K562 (cell line): ENCODE measurements around the gene IL1B. TPM values are rescaled to one million over a fixed set of nuclear protein-coding genes. Genes with fewer than 3 reads are reported as not detected.
A peak's percentile ranks its signal among the peaks of the same experiment; 100 is the strongest.

Experiments
- ATAC-seq: fragments of 200-7000 bp; cut with Tn5 transposase; 3 replicates; pipeline ENCODE4 v1.9.1; 2020; ENCODE audit warnings: moderate library complexity
- BruUV-seq: library from RNA; stranded (reverse); fragments of 400-500 nt; replicated peaks from 2 replicates; lab custom pipeline; 2021; lab: Mats Ljungman, UMichigan
- CTCF ChIA-PET: fragments of 300-600 bp; formaldehyde crosslinking; extraction: SDS; loops from one replicate; lab custom pipeline; 2021; ENCODE audit warnings: low intra/inter-chr PET ratio; lab: Yijun Ruan, JAX
- POLR2A ChIA-PET: fragments of 300-600, 350-650 bp; sonication (Branson Sonifier 250); formaldehyde crosslinking; extraction: SDS; loops from one replicate; lab custom pipeline; 2021; ENCODE audit warnings: antibody characterized with exemption, inconsistent platforms; lab: Yijun Ruan, JAX
- DNase-seq, 4 experiments: peaks; one replicate each; pipeline versions ENCODE4 v3.0.0 to v3.0.0-alpha.2; 2011 to 2018; ENCODE audit warnings: low spot score in 3 of 4, mixed read lengths in 3 of 4; ENCODE audit errors: extremely low read depth in 1 of 4
- FAIRE-seq: peaks from 2 replicates; lab custom pipeline; 2011; peaks lifted over from hg19 to GRCh38; lab: Jason Lieb, UNC
- H2AFZ ChIP-seq: 2 replicates; pipeline ENCODE4 v1.6.0; 2011; ENCODE audit warnings: low read depth, low read length, control low read depth, inconsistent platforms
- H3K27ac ChIP-seq: fragments of 200-600 bp; 3 replicates; pipeline ENCODE4 v1.8.0; 2011; ENCODE audit warnings: low read depth, mild to moderate bottlenecking, control low read depth, inconsistent platforms, low read length, moderate library complexity, mixed read lengths; ENCODE audit errors: extremely low read depth
- H3K27me3 ChIP-seq, 2 experiments: fragments of 300-600 bp in 1 of 2; 2 replicates in 1 of 2; 3 replicates in 1 of 2; pipeline versions ENCODE4 v1.6.0 to v1.8.0; 2011; ENCODE audit warnings: inconsistent platforms in 2 of 2, low read length in 2 of 2, mild to moderate bottlenecking in 1 of 2, mixed read lengths in 1 of 2, moderate library complexity in 1 of 2; ENCODE audit not compliant: control insufficient read depth in 2 of 2, insufficient read depth in 2 of 2
- H3K36me3 ChIP-seq: fragments of 300-600 bp; 3 replicates; pipeline ENCODE4 v1.8.0; 2011; ENCODE audit warnings: mild to moderate bottlenecking, low read length, inconsistent platforms; ENCODE audit not compliant: control insufficient read depth, insufficient read depth
- H3K4me1 ChIP-seq, 2 experiments: fragments of 200-600 bp in 1 of 2; replicated peaks in 1 of 2; 2 replicates in 1 of 2; 3 replicates in 1 of 2; pipeline versions ENCODE4 v1.5.1 to v1.8.0; 2011; ENCODE audit warnings: inconsistent platforms in 2 of 2, low read length in 2 of 2, mild to moderate bottlenecking in 1 of 2, mixed read lengths in 1 of 2, moderate library complexity in 1 of 2; ENCODE audit not compliant: control insufficient read depth in 2 of 2, insufficient read depth in 2 of 2
- H3K4me2 ChIP-seq: 2 replicates; pipeline ENCODE4 v1.6.1; 2011; ENCODE audit warnings: low read length, control low read depth, inconsistent platforms, mixed read lengths; ENCODE audit not compliant: insufficient read depth
- H3K4me3 ChIP-seq: fragments of 200-600 bp; sonication (generic), shearing (Covaris generic); 2 replicates; pipeline ENCODE4 v1.5.1; 2016; ENCODE audit warnings: control low read depth, inconsistent platforms
- H3K79me2 ChIP-seq: fragments of 200-600 bp; 3 replicates; pipeline ENCODE4 v1.8.0; 2011; ENCODE audit warnings: low read length, inconsistent platforms; ENCODE audit not compliant: control insufficient read depth, insufficient read depth
- H3K9ac ChIP-seq, 2 experiments: 2 replicates each; pipeline versions ENCODE4 v1.6.0 to v1.6.1; 2011; ENCODE audit warnings: low read depth in 2 of 2, low read length in 2 of 2, control low read depth in 1 of 2, inconsistent platforms in 1 of 2, mild to moderate bottlenecking in 1 of 2, mixed read lengths in 1 of 2; ENCODE audit not compliant: insufficient read depth in 1 of 2
- H3K9me1 ChIP-seq: one replicate; pipeline ENCODE4 v1.6.0; 2011; ENCODE audit warnings: inconsistent platforms, mild to moderate bottlenecking, low read length, moderate library complexity; ENCODE audit not compliant: control insufficient read depth, insufficient read depth
- H3K9me3 ChIP-seq: replicated peaks from 2 replicates; pipeline ENCODE4 v1.5.1; 2011; ENCODE audit warnings: low read depth, low read length, inconsistent platforms; ENCODE audit not compliant: control insufficient read depth, insufficient read depth
- H4K20me1 ChIP-seq: replicated peaks from 2 replicates; pipeline ENCODE4 v1.6.1; 2011; ENCODE audit warnings: low read length, inconsistent platforms, mixed read lengths; ENCODE audit not compliant: control insufficient read depth, insufficient read depth
- BRD4 ChIP-seq: fragments of 200-600 bp; sonication (generic); IDR thresholded peaks from 2 replicates; pipeline ENCODE4 v1.6.1; 2017; ENCODE audit warnings: inconsistent platforms
- CSDE1 ChIP-seq, 2 experiments: fragments of 450-650 bp; IDR thresholded peaks; 2 replicates each; pipeline ENCODE4 v1.6.1; 2016; ENCODE audit warnings: mild to moderate bottlenecking in 1 of 2
- KAT8 ChIP-seq: fragments of 450-650 bp; IDR thresholded peaks from 2 replicates; pipeline ENCODE4 v1.6.1; 2016; ENCODE audit warnings: low read depth, mild to moderate bottlenecking
- MEF2D ChIP-seq: conservative IDR thresholded peaks from 2 replicates; pipeline ENCODE4 v1.6.1; 2016; ENCODE audit warnings: low read depth, missing genetic modification characterization, missing compliant biosample characterization
- PHB2 ChIP-seq: fragments of 450-650 bp; IDR thresholded peaks from 2 replicates; pipeline ENCODE4 v1.6.1; 2017; ENCODE audit warnings: low read depth
- PHTF2 ChIP-seq: fragments of 250-450 bp; sonication (Bioruptor Pico); IDR thresholded peaks from 2 replicates; pipeline ENCODE4 v1.5.0; 2021; ENCODE audit warnings: mild to moderate bottlenecking
- POLR2AphosphoS2 ChIP-seq: IDR thresholded peaks from 2 replicates; pipeline ENCODE4 v1.6.1; 2012; ENCODE audit warnings: low read length, improper control_type of control experiment
- SMAD1 ChIP-seq: fragments of 150-350 bp; IDR thresholded peaks from 2 replicates; pipeline ENCODE4 v1.6.1; 2014; ENCODE audit warnings: low read length, low read depth; ENCODE audit not compliant: partially characterized antibody
- SMARCE1 ChIP-seq: fragments of 450-650 bp; IDR thresholded peaks from 2 replicates; pipeline ENCODE4 v1.7.1; 2016; ENCODE audit warnings: mild to moderate bottlenecking
- SRSF3 ChIP-seq: fragments of 200-400 bp; formaldehyde crosslinking; IDR thresholded peaks from 2 replicates; pipeline ENCODE4 v1.6.1; 2016; ENCODE audit warnings: mild to moderate bottlenecking, low read length, moderate library complexity; ENCODE audit not compliant: insufficient read depth
- TFAM ChIP-seq: fragments of 250-450 bp; sonication (Bioruptor Pico); conservative IDR thresholded peaks from 2 replicates; pipeline ENCODE4 v1.5.0; 2021; ENCODE audit warnings: mild to moderate bottlenecking, moderate library complexity
- THRAP3 ChIP-seq: fragments of 450-650 bp; IDR thresholded peaks from 2 replicates; pipeline ENCODE4 v1.6.1; 2016; ENCODE audit warnings: mild to moderate bottlenecking, inconsistent platforms, borderline replicate concordance
- ZNF121 ChIP-seq: sonication (generic); formaldehyde crosslinking; conservative IDR thresholded peaks from 2 replicates; pipeline ENCODE4 v1.8.0; 2022; ENCODE audit warnings: missing genetic modification reagents
- ZNF561 ChIP-seq: fragments of 450-650 bp; formaldehyde crosslinking; conservative IDR thresholded peaks from 2 replicates; pipeline ENCODE4 v1.4.0; 2020; ENCODE audit warnings: mild to moderate bottlenecking, moderate library complexity
- ZNF77 ChIP-seq: fragments of 250-450 bp; sonication (Bioruptor Pico); IDR thresholded peaks from 2 replicates; pipeline ENCODE4 v1.5.0; 2020
- WGBS: fragments of 100-300 bp; shearing (Covaris generic); methylation state at CpG from one replicate; pipeline ENCODE4 v1.1.6; 2016; ENCODE audit warnings: low coverage, mixed read lengths; ENCODE audit not compliant: insufficient coverage; ENCODE audit errors: missing lambda C conversion rate; 5-methylcytosine and 5-hydroxymethylcytosine counted together
- in situ Hi-C: fragments of 300-500 bp; cut with MboI; formaldehyde crosslinking; loops from 4 replicates; pipeline ENCODE4 v1.15.0; 2018; ENCODE audit warnings: inconsistent platforms, mixed read lengths
- intact Hi-C: fragments of 100-400 bp; cut with micrococcal nuclease; formaldehyde crosslinking; loops from 2 replicates; pipeline ENCODE4 v1.14.2; 2022
- polyA plus RNA-seq, 8 experiments: library from polyadenylated mRNA; depleted of rRNA in 4 of 8; stranded (reverse) in 5 of 8; unstranded in 3 of 8; fragments of >200 nt; fragmentation: Nextera tagmentation in 2 of 8; fragmentation: Illumina TruSeq in 1 of 8; extraction: Ambion mirVana in 2 of 8; extraction: Trizol in 1 of 8; gene quantifications; 2 replicates each; pipeline versions ENCODE4 v1.2.1 to v1.2.3, GENCODE V29; 2011 to 2014; ENCODE audit warnings: inconsistent platforms in 1 of 8, missing spikeins in 1 of 8
- total RNA-seq, 7 experiments: library from RNA; depleted of rRNA in 6 of 7; stranded (reverse); fragments of >200 nt in 6 of 7; fragmentation: Illumina TruSeq in 2 of 7; extraction: Trizol in 2 of 7; gene quantifications; 2 replicates each; pipeline versions ENCODE4 v1.2.1 to v1.2.3, GENCODE V29; 2011 to 2021; ENCODE audit warnings: low replicate concordance in 1 of 7
- TF ChIP-seq, protein P1 (sequence below), 3 experiments: IDR thresholded peaks in 2 of 3; conservative IDR thresholded peaks in 1 of 3; 2 replicates each; pipeline ENCODE4 v1.5.1; 2011 to 2012; ENCODE audit warnings: low read length in 3 of 3, mild to moderate bottlenecking in 3 of 3, control low read depth in 2 of 3, improper control_type of control experiment in 1 of 3, inconsistent platforms in 1 of 3, low read depth in 1 of 3, mixed read lengths in 1 of 3, moderate library complexity in 1 of 3; ENCODE audit not compliant: insufficient read depth in 2 of 3
- TF ChIP-seq, protein P2 (sequence below): fragments of 250-450 bp; sonication (Bioruptor Pico); IDR thresholded peaks from 2 replicates; pipeline ENCODE4 v1.5.0; 2021

The IL1B gene
- total and polyA plus RNA-seq, 9 of the 15 experiments (the other 6 are each of a cell fraction or from before 2014, with no cell fraction given), result 0.29 TPM; not detected in 8

DNA sequence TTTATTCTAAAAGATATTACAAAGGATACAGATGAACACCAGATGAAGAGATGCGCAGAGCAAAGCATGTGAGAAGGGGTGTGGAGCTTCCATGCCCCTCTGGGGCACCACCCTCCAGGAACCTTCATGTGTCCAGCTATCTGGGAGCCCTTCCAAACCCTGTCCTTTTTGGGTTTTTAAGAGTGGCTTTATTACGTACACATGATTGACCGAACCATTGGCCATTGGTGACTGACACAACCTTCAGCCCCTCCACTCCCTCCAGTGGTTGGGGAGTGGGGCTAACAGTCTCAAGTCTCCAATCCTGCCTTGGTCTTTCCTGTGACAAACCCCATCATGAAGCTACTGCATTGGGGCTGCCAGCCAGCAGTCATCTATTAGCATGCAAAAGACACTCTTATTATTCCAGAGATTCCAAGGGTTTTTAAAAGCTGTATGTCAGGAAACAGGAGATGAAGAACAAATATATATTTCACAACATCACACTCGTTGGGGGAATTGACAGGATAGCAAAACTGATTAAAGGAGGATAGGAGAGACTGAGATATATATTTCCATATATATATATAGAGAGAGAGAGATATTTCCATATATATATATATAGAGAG, 19.4 kb downstream of the IL1B start (continued):
- TF ChIP-seq CSDE1 (IDR thresholded peaks at IDR 0.05), result no peak
- no peak for TF ChIP-seq ZNF121
- no peak for TF ChIP-seq BRD4
- TF ChIP-seq, protein P1, sequence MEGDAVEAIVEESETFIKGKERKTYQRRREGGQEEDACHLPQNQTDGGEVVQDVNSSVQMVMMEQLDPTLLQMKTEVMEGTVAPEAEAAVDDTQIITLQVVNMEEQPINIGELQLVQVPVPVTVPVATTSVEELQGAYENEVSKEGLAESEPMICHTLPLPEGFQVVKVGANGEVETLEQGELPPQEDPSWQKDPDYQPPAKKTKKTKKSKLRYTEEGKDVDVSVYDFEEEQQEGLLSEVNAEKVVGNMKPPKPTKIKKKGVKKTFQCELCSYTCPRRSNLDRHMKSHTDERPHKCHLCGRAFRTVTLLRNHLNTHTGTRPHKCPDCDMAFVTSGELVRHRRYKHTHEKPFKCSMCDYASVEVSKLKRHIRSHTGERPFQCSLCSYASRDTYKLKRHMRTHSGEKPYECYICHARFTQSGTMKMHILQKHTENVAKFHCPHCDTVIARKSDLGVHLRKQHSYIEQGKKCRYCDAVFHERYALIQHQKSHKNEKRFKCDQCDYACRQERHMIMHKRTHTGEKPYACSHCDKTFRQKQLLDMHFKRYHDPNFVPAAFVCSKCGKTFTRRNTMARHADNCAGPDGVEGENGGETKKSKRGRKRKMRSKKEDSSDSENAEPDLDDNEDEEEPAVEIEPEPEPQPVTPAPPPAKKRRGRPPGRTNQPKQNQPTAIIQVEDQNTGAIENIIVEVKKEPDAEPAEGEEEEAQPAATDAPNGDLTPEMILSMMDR (IDR thresholded peaks at IDR 0.05 in 2 of 3, conservative IDR thresholded peaks at IDR 0.05 in 1 of 3; ENCODE audit: insufficient read depth in 2 of 3, low read depth in 1 of 3, low read length in 3 of 3), result peak in 1 of 3 experiments; percentile 11; a peak in 1 of 6 replicates
- no peak for TF ChIP-seq PHB2
- no peak for TF ChIP-seq ZNF77
- TF ChIP-seq SMARCE1, result no peak

DNA sequence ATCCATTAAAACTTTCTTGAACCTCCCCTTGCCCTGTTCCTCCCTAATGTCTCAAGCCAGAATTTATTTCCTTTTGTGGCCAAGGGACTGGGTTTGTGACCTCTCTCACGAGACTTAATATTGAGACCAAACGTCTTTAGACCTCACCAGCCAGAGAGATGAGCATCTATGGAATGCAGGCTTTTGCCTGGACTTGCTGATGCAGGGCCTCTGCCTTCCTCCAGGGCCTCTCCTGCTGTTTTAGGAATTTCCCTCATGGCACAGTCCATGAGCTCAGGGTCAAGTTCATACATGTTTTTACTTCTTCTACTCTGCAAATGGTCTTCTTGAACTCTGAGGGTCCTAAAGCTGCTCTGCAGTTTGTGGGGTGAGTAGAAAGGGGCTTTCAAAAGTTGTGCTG, 22.3 kb downstream of the IL1B start:
- ChIA-PET CTCF (no interaction called here), POLR2A (interaction anchor here (1.2 kb wide), 1 partner anchor 13 kb away, joined by 3 read pairs; no protein-coding TSS in a partner anchor)
- Histone ChIP-seq H3K27ac (no peak overlapping the region), H3K9ac (no peak overlapping the region), H3K4me1 (peaks cover 0 to 29% of the 10 kb centered on the region in 2 experiments; a peak in 3 of 5 replicates), H3K27me3 (no peaks in the 10 kb centered on the region), H3K79me2 (no peaks in the 10 kb centered on the region), H3K4me2 (peak overlapping the region; percentile 71; the same call in 1 of the 2 replicates), H3K9me3 (no peaks in the 10 kb centered on the region), H3K36me3 (no peaks in the 10 kb centered on the region), H3K9me1 (no peaks in the 10 kb centered on the region), H4K20me1 (no peaks in the 10 kb centered on the region), H2AFZ (peak overlapping the region; percentile 43), H3K4me3 (no peak overlapping the region)
- BruUV-seq, result no TSS peak
- 48% methylated on average over 2 of the region's 2 CpGs for WGBS
- in situ Hi-C loops (no loop called here), intact Hi-C loops (no loop called here)
- TF ChIP-seq POLR2AphosphoS2, result no peak
- TF ChIP-seq KAT8, result no peak
- TF ChIP-seq TFAM, result no peak
- TF ChIP-seq, protein P2, sequence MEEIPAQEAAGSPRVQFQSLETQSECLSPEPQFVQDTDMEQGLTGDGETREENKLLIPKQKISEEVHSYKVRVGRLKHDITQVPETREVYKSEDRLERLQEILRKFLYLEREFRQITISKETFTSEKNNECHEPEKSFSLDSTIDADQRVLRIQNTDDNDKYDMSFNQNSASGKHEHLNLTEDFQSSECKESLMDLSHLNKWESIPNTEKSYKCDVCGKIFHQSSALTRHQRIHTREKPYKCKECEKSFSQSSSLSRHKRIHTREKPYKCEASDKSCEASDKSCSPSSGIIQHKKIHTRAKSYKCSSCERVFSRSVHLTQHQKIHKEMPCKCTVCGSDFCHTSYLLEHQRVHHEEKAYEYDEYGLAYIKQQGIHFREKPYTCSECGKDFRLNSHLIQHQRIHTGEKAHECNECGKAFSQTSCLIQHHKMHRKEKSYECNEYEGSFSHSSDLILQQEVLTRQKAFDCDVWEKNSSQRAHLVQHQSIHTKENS (CRISPR knock-in tag), result no peak
- TF ChIP-seq ZNF561 (CRISPR knock-in tag), result no peak
- TF ChIP-seq PHTF2, result no peak
- no peak for TF ChIP-seq THRAP3
- TF ChIP-seq SRSF3, result no peak
- TF ChIP-seq SMAD1, result no peak
- TF ChIP-seq MEF2D (tag), result no peak
- no peak for FAIRE-seq
- ATAC-seq, result no peak
- no peak for DNase-seq
